GM12874 (cell line): Measurements from ENCODE around the gene NFX1.

Experiments
- TF ChIP-seq, protein P1 (sequence below): IDR thresholded peaks from 2 replicates; pipeline ENCODE4 v1.5.1; 2011; ENCODE audit warnings: low read depth, mild to moderate bottlenecking, control low read depth, low read length, moderate library complexity; ENCODE audit not compliant: insufficient read depth

Gene NFX1

DNA sequence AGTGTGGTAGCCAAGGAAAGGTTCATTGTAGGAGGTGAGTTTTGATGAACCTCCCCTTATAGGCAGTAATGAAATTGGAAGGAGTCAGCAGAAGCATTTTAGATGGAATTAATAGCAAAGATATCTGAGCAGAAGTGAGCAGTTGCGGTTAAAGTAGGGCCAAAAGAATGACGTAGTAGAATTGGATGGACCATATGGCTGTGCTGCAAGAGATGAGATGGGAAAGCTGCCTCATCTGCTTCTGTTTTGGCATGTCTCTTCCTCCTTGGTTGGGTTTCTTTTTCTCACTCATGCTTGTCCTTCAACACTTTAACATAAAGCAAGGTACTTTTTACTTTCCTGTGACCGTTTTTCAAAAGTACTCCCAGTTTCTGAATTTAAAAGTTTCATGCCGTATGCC, 56.2 kb downstream of the NFX1 start:
- TF ChIP-seq, protein P1, sequence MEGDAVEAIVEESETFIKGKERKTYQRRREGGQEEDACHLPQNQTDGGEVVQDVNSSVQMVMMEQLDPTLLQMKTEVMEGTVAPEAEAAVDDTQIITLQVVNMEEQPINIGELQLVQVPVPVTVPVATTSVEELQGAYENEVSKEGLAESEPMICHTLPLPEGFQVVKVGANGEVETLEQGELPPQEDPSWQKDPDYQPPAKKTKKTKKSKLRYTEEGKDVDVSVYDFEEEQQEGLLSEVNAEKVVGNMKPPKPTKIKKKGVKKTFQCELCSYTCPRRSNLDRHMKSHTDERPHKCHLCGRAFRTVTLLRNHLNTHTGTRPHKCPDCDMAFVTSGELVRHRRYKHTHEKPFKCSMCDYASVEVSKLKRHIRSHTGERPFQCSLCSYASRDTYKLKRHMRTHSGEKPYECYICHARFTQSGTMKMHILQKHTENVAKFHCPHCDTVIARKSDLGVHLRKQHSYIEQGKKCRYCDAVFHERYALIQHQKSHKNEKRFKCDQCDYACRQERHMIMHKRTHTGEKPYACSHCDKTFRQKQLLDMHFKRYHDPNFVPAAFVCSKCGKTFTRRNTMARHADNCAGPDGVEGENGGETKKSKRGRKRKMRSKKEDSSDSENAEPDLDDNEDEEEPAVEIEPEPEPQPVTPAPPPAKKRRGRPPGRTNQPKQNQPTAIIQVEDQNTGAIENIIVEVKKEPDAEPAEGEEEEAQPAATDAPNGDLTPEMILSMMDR: no peak

DNA sequence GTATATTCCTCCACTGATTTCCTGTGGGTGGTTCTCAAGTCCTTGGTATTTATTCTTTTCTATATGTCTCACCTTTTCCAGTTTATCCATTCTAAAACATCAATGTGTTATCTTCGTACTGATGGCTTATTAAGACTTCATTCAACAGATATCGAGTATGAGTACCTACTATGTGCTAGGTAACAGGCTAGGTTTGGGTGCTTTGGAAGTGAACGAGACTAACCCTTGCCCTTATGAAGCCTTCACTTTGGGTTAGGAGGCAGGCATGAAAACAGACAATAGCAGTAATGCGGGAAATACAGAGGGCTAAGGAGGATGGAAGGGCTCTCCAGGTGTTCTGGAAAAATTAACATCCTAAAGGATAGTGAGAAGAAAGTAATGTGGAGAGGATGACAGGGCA, 58.7 kb downstream of the NFX1 start:
- TF ChIP-seq, protein P1: no peak

DNA sequence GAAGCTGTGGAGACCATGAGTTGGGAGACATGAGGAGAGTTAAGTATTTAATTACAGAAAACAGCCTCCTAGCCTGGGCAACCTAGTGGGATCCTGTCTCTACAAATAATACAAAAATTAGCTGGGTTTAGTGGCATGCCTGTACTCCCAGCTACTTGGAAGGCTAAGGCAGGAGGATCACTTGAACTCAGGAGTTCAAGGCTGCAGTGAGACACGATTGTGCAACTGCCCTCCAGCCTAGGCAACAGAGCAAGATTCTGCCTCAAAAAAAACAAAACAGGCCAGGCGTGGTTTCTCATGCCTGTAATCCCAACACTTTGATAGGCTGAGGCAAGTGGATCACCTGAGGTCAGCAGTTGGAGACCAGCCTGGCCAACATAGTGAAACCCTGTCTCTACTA, 59.4 kb downstream of the NFX1 start:
- TF ChIP-seq, protein P1: no peak

DNA sequence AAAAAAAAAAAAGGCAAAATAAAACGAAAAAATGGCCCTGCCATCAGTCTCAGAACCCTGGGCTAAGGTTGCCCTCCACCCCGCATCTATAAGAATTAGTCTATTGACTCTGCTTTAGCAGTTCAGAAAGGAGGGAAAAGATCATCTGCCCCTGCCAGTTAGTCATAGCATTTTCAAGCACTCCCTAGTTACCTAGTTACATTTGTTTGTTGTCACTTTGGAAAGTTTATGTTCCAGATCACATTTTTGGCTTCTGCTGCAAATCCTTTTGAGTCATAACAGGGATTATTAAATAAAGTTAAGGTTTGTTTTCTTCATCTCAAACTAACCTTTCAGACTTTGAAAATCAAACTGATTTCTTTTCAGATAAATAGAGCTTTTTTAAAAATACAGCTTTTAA, 60.0 kb downstream of the NFX1 start:
- TF ChIP-seq, protein P1: no peak

DNA sequence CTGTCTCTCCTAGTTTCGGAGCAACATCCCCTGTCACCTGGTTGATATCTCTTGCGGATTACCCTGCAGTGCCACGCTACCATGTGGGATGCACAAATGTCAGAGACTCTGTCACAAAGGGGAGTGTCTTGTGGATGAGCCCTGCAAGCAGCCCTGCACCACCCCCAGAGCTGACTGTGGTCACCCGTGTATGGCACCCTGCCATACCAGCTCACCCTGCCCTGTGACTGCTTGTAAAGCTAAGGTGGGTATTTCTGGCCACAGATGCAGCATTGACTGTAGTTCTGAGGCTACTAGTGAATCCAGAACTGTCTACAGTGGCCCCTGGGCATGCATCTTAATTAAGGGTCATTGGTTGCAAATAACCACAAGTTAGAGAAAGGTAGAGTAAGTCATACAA, 61.2 kb downstream of the NFX1 start:
- TF ChIP-seq, protein P1: no peak

DNA sequence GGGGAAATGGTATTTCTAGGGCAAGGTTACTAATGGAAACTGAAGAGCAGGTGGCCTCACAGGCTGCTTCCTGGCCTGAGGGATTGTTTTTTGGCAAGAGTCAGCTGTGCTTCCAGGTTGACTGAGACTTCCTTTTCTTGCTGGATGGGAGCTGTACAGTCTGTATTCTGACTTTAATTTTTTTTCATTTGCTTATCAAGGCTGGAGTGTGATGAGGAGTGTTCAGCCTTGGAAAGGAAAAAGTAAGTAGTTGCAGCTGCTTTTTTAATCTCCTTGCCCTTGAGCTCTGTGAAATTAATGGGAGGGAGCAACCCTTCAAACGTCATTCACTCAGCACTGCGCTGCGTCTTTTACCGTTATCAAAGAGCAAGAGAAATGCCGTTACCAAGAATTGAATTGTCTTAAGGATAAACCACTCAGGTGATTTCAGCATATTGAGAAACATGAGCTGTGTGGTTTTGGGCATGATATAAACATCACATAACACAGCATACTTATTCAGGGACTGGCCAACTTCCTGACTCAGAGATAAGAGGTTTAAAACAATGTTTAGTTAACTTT, 64.4 kb downstream of the NFX1 start:
- TF ChIP-seq, protein P1: no peak

DNA sequence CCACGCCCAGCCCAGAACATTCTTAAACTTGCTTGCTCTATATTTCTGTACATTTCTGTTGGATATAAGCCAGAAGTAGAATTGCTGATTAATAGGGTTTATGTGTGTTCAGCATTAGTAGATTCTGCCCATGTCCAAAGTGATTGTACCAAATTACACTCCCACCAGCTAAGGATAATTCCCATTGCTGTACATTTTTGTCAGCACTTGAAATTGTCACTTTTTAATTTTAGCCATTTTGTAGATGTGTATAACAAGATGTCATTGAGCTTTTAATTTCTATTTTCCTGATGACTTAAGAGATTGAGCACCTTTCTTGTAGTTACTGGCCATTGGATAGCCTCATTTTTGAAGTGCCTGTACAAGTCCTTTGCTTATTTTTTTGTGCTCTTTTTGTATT, 65.6 kb downstream of the NFX1 start:
- TF ChIP-seq, protein P1: no peak

DNA sequence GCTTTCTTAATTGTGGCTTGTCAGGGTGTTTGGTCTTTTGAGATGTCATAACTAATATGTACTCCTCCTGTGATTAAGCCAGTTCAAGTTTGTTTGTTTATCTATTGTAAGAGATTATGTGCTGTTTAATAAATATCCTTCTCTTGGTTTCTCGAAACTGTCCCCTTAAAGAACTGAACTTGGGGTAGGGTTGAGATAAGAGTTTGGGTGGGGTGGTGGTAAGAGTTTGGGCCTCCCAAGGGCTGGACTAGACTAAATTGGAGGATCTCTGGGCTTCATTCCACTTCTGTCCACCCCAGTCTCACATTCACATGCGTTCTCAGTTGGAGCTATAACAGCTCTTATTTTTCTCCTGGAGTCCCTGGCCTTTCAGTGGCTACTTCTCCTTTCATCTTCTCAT, 73.8 kb downstream of the NFX1 start:
- TF ChIP-seq, protein P1: no peak
